Measurements from ENCODE around the gene VPS35L.

The VPS35L gene

GRCh38 chr16:19707569-19708295, 152.2 kb downstream of the VPS35L start:
- Histone ChIP-seq H3K9me3 (ENCODE audit: insufficient read depth, low read length) (no peaks in the 10 kb centered on the region), H3K36me3 (ENCODE audit: insufficient read depth, insufficient read length, low read length) (peaks cover 97% of the 10 kb centered on the region), H3K4me1 (ENCODE audit: insufficient read depth, insufficient read length) (peaks cover 40% of the 10 kb centered on the region), H3K9ac (ENCODE audit: insufficient read length, low read depth) (no peak overlapping the region), H3K27me3 (ENCODE audit: insufficient read depth, insufficient read length) (no peaks in the 10 kb centered on the region), H3K4me3 (ENCODE audit: insufficient read length, low read depth) (no peak overlapping the region)
- no peak for TF ChIP-seq YY1 (IDR thresholded peaks at IDR 0.05; ENCODE audit: insufficient read depth, insufficient read length)
- no peak for TF ChIP-seq ZNF274 (IDR thresholded peaks at IDR 0.05; ENCODE audit: low read depth, low read length)
- no peak for TF ChIP-seq SUZ12 (IDR thresholded peaks at IDR 0.05; ENCODE audit: extremely low read depth, insufficient read depth, insufficient read length)
- DNase-seq (ENCODE audit: low read depth, low spot score), result no peak

GRCh38 chr16:19708296-19709205, 153.0 kb downstream of the VPS35L start:
- H3K9ac ChIP-seq (ENCODE audit: insufficient read length, low read depth), result no peak overlapping the region
- no peak overlapping the region for H3K4me3 ChIP-seq (ENCODE audit: insufficient read length, low read depth)
- H3K36me3 ChIP-seq (ENCODE audit: insufficient read depth, insufficient read length, low read length), result peaks cover 97% of the 10 kb centered on the region
- H3K4me1 ChIP-seq (ENCODE audit: insufficient read depth, insufficient read length), result peaks cover 40% of the 10 kb centered on the region
- no peak for TF ChIP-seq SUZ12 (IDR thresholded peaks at IDR 0.05; ENCODE audit: extremely low read depth, insufficient read depth, insufficient read length)
- TF ChIP-seq YY1 (IDR thresholded peaks at IDR 0.05; ENCODE audit: insufficient read depth, insufficient read length), result no peak
- no peak for TF ChIP-seq ZNF274 (IDR thresholded peaks at IDR 0.05; ENCODE audit: low read depth, low read length)
- no peak for DNase-seq (ENCODE audit: low read depth, low spot score)
- H3K27me3 ChIP-seq (ENCODE audit: insufficient read depth, insufficient read length), result no peaks in the 10 kb centered on the region
- H3K9me3 ChIP-seq (ENCODE audit: insufficient read depth, low read length), result no peaks in the 10 kb centered on the region

- Histone ChIP-seq H3K4me3 (ENCODE audit: insufficient read length, low read depth) (no peak overlapping the region), H3K4me1 (ENCODE audit: insufficient read depth, insufficient read length) (peaks cover 40% of the 10 kb centered on the region), H3K9me3 (ENCODE audit: insufficient read depth, low read length) (no peaks in the 10 kb centered on the region), H3K9ac (ENCODE audit: insufficient read length, low read depth) (peak overlapping the region; percentile 36), H3K27me3 (ENCODE audit: insufficient read depth, insufficient read length) (no peaks in the 10 kb centered on the region), H3K36me3 (ENCODE audit: insufficient read depth, insufficient read length, low read length) (peaks cover 97% of the 10 kb centered on the region)
- no peak for TF ChIP-seq YY1 (IDR thresholded peaks at IDR 0.05; ENCODE audit: insufficient read depth, insufficient read length)
- DNase-seq (ENCODE audit: low read depth, low spot score), result no peak
These were observed 154.1 kb downstream of the VPS35L start for GRCh38 chr16:19709381-19710136.

- TF ChIP-seq ZNF274 (IDR thresholded peaks at IDR 0.05; ENCODE audit: low read depth, low read length), result no peak
- TF ChIP-seq YY1 (IDR thresholded peaks at IDR 0.05; ENCODE audit: insufficient read depth, insufficient read length), result no peak
- no peak for TF ChIP-seq SUZ12 (IDR thresholded peaks at IDR 0.05; ENCODE audit: extremely low read depth, insufficient read depth, insufficient read length)
- peak; percentile 63 for DNase-seq (ENCODE audit: low read depth, low spot score)
- H3K9ac ChIP-seq (ENCODE audit: insufficient read length, low read depth), result peak overlapping the region; percentile 27
- H3K27me3 ChIP-seq (ENCODE audit: insufficient read depth, insufficient read length), result no peaks in the 10 kb centered on the region
- H3K4me1 ChIP-seq (ENCODE audit: insufficient read depth, insufficient read length), result peaks cover 40% of the 10 kb centered on the region
- no peaks in the 10 kb centered on the region for H3K9me3 ChIP-seq (ENCODE audit: insufficient read depth, low read length)
- no peak overlapping the region for H3K4me3 ChIP-seq (ENCODE audit: insufficient read length, low read depth)
- H3K36me3 ChIP-seq (ENCODE audit: insufficient read depth, insufficient read length, low read length), result peaks cover 97% of the 10 kb centered on the region
These were observed 154.8 kb downstream of the VPS35L start for GRCh38 chr16:19710191-19710908.

GRCh38 chr16:19710991-19711545, 155.6 kb downstream of the VPS35L start:
- no peak for TF ChIP-seq YY1 (IDR thresholded peaks at IDR 0.05; ENCODE audit: insufficient read depth, insufficient read length)
- TF ChIP-seq ZNF274 (IDR thresholded peaks at IDR 0.05; ENCODE audit: low read depth, low read length), result no peak
- TF ChIP-seq SUZ12 (IDR thresholded peaks at IDR 0.05; ENCODE audit: extremely low read depth, insufficient read depth, insufficient read length), result no peak
- Histone ChIP-seq H3K4me1 (ENCODE audit: insufficient read depth, insufficient read length) (peaks cover 43% of the 10 kb centered on the region), H3K9ac (ENCODE audit: insufficient read length, low read depth) (peak overlapping the region; percentile 63), H3K36me3 (ENCODE audit: insufficient read depth, insufficient read length, low read length) (peaks cover 97% of the 10 kb centered on the region), H3K4me3 (ENCODE audit: insufficient read length, low read depth) (no peak overlapping the region), H3K27me3 (ENCODE audit: insufficient read depth, insufficient read length) (no peaks in the 10 kb centered on the region), H3K9me3 (ENCODE audit: insufficient read depth, low read length) (no peaks in the 10 kb centered on the region)
- no peak for DNase-seq (ENCODE audit: low read depth, low spot score)

GRCh38 chr16:19711643-19712042, 156.1 kb downstream of the VPS35L start:
- H3K36me3 ChIP-seq (ENCODE audit: insufficient read depth, insufficient read length, low read length), result peaks cover 97% of the 10 kb centered on the region

More at GRCh38 chr16:19711643-19712042, 156.1 kb downstream of the VPS35L start:
- TF ChIP-seq SUZ12 (IDR thresholded peaks at IDR 0.05; ENCODE audit: extremely low read depth, insufficient read depth, insufficient read length) (no peak), YY1 (IDR thresholded peaks at IDR 0.05; ENCODE audit: insufficient read depth, insufficient read length) (no peak), ZNF274 (IDR thresholded peaks at IDR 0.05; ENCODE audit: low read depth, low read length) (no peak)
- Histone ChIP-seq H3K4me3 (ENCODE audit: insufficient read length, low read depth) (no peak overlapping the region), H3K9ac (ENCODE audit: insufficient read length, low read depth) (no peak overlapping the region), H3K9me3 (ENCODE audit: insufficient read depth, low read length) (no peaks in the 10 kb centered on the region), H3K27me3 (ENCODE audit: insufficient read depth, insufficient read length) (no peaks in the 10 kb centered on the region), H3K4me1 (ENCODE audit: insufficient read depth, insufficient read length) (peaks cover 47% of the 10 kb centered on the region)
- DNase-seq (ENCODE audit: low read depth, low spot score), result no peak
